ENCODE measurements around the gene MAMSTR. TPM values are rescaled to one million over a fixed set of nuclear protein-coding genes. Genes with fewer than 3 reads are reported as not detected.

Gene MAMSTR
- total and polyA plus RNA-seq, 2 donors (not counting 1 experiment from before 2014, with no cell fraction given), result 0.60 to 1.6 TPM

DNA sequence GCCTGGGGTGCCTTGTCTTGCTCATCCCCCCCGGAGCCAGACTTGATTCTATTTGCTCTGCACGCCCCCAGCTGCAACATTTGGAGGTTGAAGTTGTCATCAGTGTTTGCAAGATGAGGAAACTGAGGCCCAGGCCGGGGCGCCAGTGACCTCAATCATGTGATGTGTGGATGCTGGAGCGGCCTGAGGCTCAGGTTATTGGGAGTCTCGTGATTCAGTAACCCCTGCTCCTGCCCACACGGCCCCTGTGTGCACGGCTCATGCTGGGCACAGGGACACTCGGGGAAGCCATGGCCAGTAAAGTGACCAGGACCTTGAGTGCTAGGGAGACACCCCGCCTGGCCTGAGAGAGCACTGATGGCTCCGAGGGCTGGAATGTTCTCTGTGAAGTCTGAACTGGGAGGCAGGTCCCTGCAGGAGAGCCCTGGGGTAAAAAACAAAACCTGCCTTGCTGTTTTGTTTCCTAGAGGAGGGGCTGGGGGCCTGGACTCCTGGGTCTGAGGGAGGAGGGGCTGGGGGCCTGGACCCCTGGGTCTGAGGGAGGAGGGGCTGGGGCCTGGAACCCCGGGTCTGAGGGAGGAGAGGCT lies 37.7 kb upstream of the MAMSTR start:
- Histone ChIP-seq H3K4me1 (ENCODE audit: control insufficient read depth in 2 of 2, insufficient read depth in 2 of 2, low read length in 2 of 2) (peaks cover 12 to 13% of the 10 kb centered on the region in 2 donors), H3K36me3 (replicated peaks in 1 of 2; ENCODE audit: control extremely low read depth in 1 of 2, control insufficient read depth in 1 of 2, extremely low read depth in 1 of 2, insufficient read depth in 2 of 2, low read length in 1 of 2) (no peaks in the 10 kb centered on the region), H3K27me3 (replicated peaks in 1 of 4; ENCODE audit: control extremely low read depth in 1 of 4, control insufficient read depth in 3 of 4, insufficient read depth in 4 of 4, low read length in 3 of 4) (peaks cover 0 to 46% (median 17%) of the 10 kb centered on the region in 4 experiments), H3K9me3 (ENCODE audit: control extremely low read depth in 1 of 3, control insufficient read depth in 2 of 3, insufficient read depth in 1 of 3, low read length in 2 of 3) (peaks cover 0 to 6% (median 0%) of the 10 kb centered on the region in 3 donors), H3K4me2 (replicated peaks; ENCODE audit: low read depth, low read length, poor library complexity, severe bottlenecking) (no peak overlapping the region), H3K79me2 (ENCODE audit: control insufficient read depth, insufficient read depth, low read length) (no peaks in the 10 kb centered on the region), H4K20me1 (ENCODE audit: control insufficient read depth, insufficient read depth, low read length, poor library complexity, severe bottlenecking) (no peaks in the 10 kb centered on the region), H3K9ac (ENCODE audit: low read length) (no peak overlapping the region), H2AFZ (ENCODE audit: insufficient read depth, low read depth, low read length, poor library complexity, severe bottlenecking) (no peak overlapping the region), H3K4me3 (ENCODE audit: control extremely low read depth in 1 of 5, extremely low read depth in 1 of 5, insufficient read depth in 1 of 5, low read depth in 2 of 5, low read length in 4 of 5) (no peak overlapping the region), H3K27ac (ENCODE audit: low read length in 2 of 2) (no peak overlapping the region)
- no peak overlapping the region for H3K27ac Mint-ChIP-seq
- WGBS (ENCODE audit: insufficient coverage), result 88% methylated on average over 12 of the region's 12 CpGs
- H3K9me3 Mint-ChIP-seq (ENCODE audit: insufficient read depth), result no peaks in the 10 kb centered on the region
- DNase-seq, result no peak
- no peak for ATAC-seq (ENCODE audit: low read depth)
- peaks cover 8% of the 10 kb centered on the region for H3K4me1 Mint-ChIP-seq
- peaks cover 35% of the 10 kb centered on the region for H3K27me3 Mint-ChIP-seq
- intact Hi-C loops (cut with micrococcal nuclease), result no loop called here
- TF ChIP-seq EZH2 (IDR thresholded peaks at IDR 0.05; ENCODE audit: borderline replicate concordance, insufficient read depth, low read depth, low read length, poor library complexity, severe bottlenecking), result no peak
- TF ChIP-seq, protein P1, sequence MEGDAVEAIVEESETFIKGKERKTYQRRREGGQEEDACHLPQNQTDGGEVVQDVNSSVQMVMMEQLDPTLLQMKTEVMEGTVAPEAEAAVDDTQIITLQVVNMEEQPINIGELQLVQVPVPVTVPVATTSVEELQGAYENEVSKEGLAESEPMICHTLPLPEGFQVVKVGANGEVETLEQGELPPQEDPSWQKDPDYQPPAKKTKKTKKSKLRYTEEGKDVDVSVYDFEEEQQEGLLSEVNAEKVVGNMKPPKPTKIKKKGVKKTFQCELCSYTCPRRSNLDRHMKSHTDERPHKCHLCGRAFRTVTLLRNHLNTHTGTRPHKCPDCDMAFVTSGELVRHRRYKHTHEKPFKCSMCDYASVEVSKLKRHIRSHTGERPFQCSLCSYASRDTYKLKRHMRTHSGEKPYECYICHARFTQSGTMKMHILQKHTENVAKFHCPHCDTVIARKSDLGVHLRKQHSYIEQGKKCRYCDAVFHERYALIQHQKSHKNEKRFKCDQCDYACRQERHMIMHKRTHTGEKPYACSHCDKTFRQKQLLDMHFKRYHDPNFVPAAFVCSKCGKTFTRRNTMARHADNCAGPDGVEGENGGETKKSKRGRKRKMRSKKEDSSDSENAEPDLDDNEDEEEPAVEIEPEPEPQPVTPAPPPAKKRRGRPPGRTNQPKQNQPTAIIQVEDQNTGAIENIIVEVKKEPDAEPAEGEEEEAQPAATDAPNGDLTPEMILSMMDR (IDR thresholded peaks at IDR 0.05), result no peak
- POLR2A ChIA-PET, result no interaction called here
- no peak overlapping the region for H3K4me3 Mint-ChIP-seq
- CTCF ChIA-PET, result no interaction called here

DNA sequence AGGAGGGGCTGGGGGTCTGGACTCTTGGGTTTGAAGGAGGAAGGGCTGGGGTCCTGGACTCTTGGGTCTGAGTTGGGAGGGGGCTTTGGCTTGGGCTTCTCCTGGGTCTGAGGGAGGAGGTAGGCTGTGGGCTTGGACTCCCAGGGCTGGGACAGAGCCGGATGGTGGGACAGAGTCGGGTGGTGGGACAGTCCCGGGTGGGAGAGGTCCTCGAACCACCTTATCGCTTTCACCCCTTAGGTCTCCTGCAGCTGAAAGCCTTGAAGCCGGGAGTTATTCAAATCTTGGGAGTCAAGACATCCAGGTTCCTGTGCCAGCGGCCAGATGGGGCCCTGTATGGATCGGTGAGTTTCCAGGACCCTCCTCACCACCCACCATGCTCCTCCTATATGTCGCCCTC lies 37.2 kb upstream of the MAMSTR start:
- 82% methylated on average over 9 of the region's 9 CpGs for WGBS (ENCODE audit: insufficient coverage)
- DNase-seq (no peak), ATAC-seq (ENCODE audit: low read depth) (no peak)
- Histone ChIP-seq H3K36me3 (replicated peaks in 1 of 2; ENCODE audit: control extremely low read depth in 1 of 2, control insufficient read depth in 1 of 2, extremely low read depth in 1 of 2, insufficient read depth in 2 of 2, low read length in 1 of 2) (no peaks in the 10 kb centered on the region), H3K9me3 (ENCODE audit: control extremely low read depth in 1 of 3, control insufficient read depth in 2 of 3, insufficient read depth in 1 of 3, low read length in 2 of 3) (peaks cover 0 to 6% (median 0%) of the 10 kb centered on the region in 3 donors), H3K4me2 (replicated peaks; ENCODE audit: low read depth, low read length, poor library complexity, severe bottlenecking) (no peak overlapping the region), H4K20me1 (ENCODE audit: control insufficient read depth, insufficient read depth, low read length, poor library complexity, severe bottlenecking) (no peaks in the 10 kb centered on the region), H3K79me2 (ENCODE audit: control insufficient read depth, insufficient read depth, low read length) (no peaks in the 10 kb centered on the region), H3K27me3 (replicated peaks in 1 of 4; ENCODE audit: control extremely low read depth in 1 of 4, control insufficient read depth in 3 of 4, insufficient read depth in 4 of 4, low read length in 3 of 4) (peaks cover 0 to 51% (median 20%) of the 10 kb centered on the region in 4 experiments), H2AFZ (ENCODE audit: insufficient read depth, low read depth, low read length, poor library complexity, severe bottlenecking) (no peak overlapping the region), H3K27ac (ENCODE audit: low read length in 2 of 2) (no peak overlapping the region), H3K4me1 (ENCODE audit: control insufficient read depth in 2 of 2, insufficient read depth in 2 of 2, low read length in 2 of 2) (peaks cover 15 to 16% of the 10 kb centered on the region in 2 donors), H3K9ac (ENCODE audit: low read length) (no peak overlapping the region), H3K4me3 (ENCODE audit: control extremely low read depth in 1 of 5, extremely low read depth in 1 of 5, insufficient read depth in 1 of 5, low read depth in 2 of 5, low read length in 4 of 5) (no peak overlapping the region)
- no peak overlapping the region for H3K27ac Mint-ChIP-seq
- CTCF ChIA-PET, result no interaction called here
- no peak for TF ChIP-seq EZH2 (IDR thresholded peaks at IDR 0.05; ENCODE audit: borderline replicate concordance, insufficient read depth, low read depth, low read length, poor library complexity, severe bottlenecking)
- TF ChIP-seq, protein P1 (IDR thresholded peaks at IDR 0.05), result no peak
- H3K9me3 Mint-ChIP-seq (ENCODE audit: insufficient read depth), result no peaks in the 10 kb centered on the region
- H3K27me3 Mint-ChIP-seq, result peaks cover 38% of the 10 kb centered on the region
- H3K4me3 Mint-ChIP-seq, result no peak overlapping the region
- POLR2A ChIA-PET, result no interaction called here
- intact Hi-C loops (cut with micrococcal nuclease), result no loop called here
- peaks cover 10% of the 10 kb centered on the region for H3K4me1 Mint-ChIP-seq

Data from B cell (primary cell).